HG03196 (cell line): ENCODE results near the gene C11orf52.

Experiments
- ATAC-seq: cut with Tn5 transposase; IDR thresholded peaks from one replicate; pipeline ENCODE4 v1.9.1; 2021; ENCODE audit not compliant: unreplicated experiment

C11orf52 gene

GRCh38 chr11:111974446-111974845 is 55.7 kb downstream of the C11orf52 start:
- no peak for ATAC-seq

GRCh38 chr11:111975076-111975806 is 56.5 kb downstream of the C11orf52 start:
- ATAC-seq: no peak

- no peak for ATAC-seq
Observed at GRCh38 chr11:111976119-111976766, 57.5 kb downstream of the C11orf52 start.
